ENCODE data around the gene PLK4.
"Not testable (repeated sequence)": the region's sequence is repeated elsewhere in the genome, so short reads cannot be mapped to it uniquely, and the experiment has no call there.

Gene PLK4

DNA sequence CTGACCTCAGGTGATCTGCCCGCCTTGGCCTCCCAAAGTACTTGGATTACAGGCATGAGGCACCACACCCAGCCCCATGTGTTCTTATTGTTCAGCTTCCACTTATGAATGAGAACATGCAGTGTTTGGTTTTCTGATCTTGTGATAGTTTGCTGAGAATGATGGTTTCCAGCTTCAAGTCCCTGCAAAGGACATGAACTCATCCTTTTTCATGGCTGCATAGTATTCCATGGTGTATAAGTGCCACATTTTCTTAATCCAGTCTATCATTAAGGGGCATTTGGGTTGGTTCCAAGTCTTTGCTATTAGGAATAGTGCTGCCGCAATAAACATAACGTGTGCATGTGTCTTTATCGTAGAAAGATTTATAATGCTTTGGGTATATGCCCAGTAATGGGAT is 19.0 kb downstream of the PLK4 start:
- not testable (repeated sequence) for H3K9me3 ChIP-seq (ENCODE audit: control insufficient read depth in 2 of 2, low read length in 2 of 2); H3K4me3 ChIP-seq (ENCODE audit: low read length in 2 of 2); H3K4me1 ChIP-seq (ENCODE audit: control insufficient read depth in 2 of 2, insufficient read depth in 2 of 2, low read length in 2 of 2); H3K36me3 ChIP-seq (ENCODE audit: control insufficient read depth in 2 of 2, insufficient read depth in 2 of 2, low read length in 2 of 2); H3K9ac ChIP-seq (ENCODE audit: low read depth in 1 of 2, low read length in 2 of 2); H3K27me3 ChIP-seq (ENCODE audit: control insufficient read depth in 2 of 2, insufficient read depth in 2 of 2, low read length in 2 of 2); H3K27ac ChIP-seq (ENCODE audit: low read depth in 2 of 2, low read length in 2 of 2)

DNA sequence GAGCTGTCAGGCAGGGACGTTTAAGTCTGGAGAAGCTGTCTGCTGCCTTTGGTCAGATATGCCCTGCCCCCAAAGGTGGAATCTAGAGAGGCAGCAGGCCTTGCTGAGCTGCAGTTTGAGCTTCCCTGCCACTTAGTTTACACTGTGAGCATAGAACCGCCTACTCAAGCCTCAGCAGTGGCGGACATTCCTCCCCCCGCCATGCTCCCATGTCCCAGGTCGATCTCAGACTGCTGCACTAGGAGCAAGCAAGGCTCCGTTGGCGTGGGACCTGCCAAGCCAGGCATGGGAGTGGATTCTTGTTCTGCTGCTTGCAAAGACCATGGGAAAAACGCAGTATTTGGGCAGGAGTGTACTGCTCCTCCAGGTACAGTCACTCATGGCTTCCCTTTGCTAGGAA is 24.3 kb downstream of the PLK4 start:
- Histone ChIP-seq H3K4me1 (ENCODE audit: control insufficient read depth in 2 of 2, insufficient read depth in 2 of 2, low read length in 2 of 2) (no peaks in the 10 kb centered on the region), H3K27me3 (ENCODE audit: control insufficient read depth in 2 of 2, insufficient read depth in 2 of 2, low read length in 2 of 2) (no peaks in the 10 kb centered on the region), H3K36me3 (ENCODE audit: control insufficient read depth in 2 of 2, insufficient read depth in 2 of 2, low read length in 2 of 2) (no peaks in the 10 kb centered on the region), H3K9me3 (ENCODE audit: control insufficient read depth in 2 of 2, low read length in 2 of 2) (no peaks in the 10 kb centered on the region), H3K9ac (ENCODE audit: low read depth in 1 of 2, low read length in 2 of 2) (no peak overlapping the region), H3K27ac (ENCODE audit: low read depth in 2 of 2, low read length in 2 of 2) (no peak overlapping the region), H3K4me3 (ENCODE audit: low read length in 2 of 2) (no peak overlapping the region)

DNA sequence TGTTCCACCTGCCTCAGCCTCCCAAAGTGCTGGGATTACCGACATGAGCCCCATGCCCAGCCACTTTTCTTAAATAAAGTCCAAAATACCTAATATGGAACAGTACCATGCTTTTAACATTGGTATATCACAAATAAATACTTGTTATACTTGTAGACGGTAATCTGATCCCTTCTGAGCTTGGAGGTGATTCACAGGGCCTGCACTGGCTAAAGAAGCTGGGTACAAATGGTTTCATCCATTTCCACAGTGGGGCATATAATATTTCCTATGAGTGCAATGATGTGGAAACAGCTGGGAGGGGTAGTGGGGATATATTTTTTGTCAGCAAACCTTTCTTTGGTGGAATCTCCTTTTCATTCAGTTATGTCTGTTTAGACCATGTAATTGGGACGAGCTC is 35.8 kb downstream of the PLK4 start:
- Histone ChIP-seq H3K36me3 (ENCODE audit: control insufficient read depth in 2 of 2, insufficient read depth in 2 of 2, low read length in 2 of 2) (peaks cover 22 to 27% of the 10 kb centered on the region in 2 donors), H3K4me3 (ENCODE audit: low read length in 2 of 2) (no peak overlapping the region), H3K9me3 (ENCODE audit: control insufficient read depth in 2 of 2, low read length in 2 of 2) (no peaks in the 10 kb centered on the region)

DNA sequence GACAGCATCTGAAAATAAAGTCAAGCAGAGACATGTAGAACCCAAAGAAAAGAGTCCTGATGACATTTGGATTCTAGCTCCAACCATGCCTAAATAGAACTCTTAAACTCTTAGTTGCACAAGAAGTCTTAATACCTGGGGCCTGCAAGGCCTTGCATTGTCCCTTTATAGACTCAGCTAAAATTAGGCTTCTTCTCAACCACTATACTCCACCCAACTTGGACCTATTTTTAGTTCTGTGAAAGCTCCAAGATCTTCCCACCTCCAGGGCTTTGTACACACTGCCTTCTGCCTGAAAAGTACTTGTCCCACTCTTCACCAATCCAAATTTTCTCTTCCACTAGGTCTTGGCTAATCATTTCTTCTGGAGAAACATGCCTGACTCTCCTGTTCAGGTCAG is 36.5 kb downstream of the PLK4 start:
- Histone ChIP-seq H3K4me1 (ENCODE audit: control insufficient read depth in 2 of 2, insufficient read depth in 2 of 2, low read length in 2 of 2) (no peaks in the 10 kb centered on the region), H3K9ac (ENCODE audit: low read depth in 1 of 2, low read length in 2 of 2) (no peak overlapping the region), H3K9me3 (ENCODE audit: control insufficient read depth in 2 of 2, low read length in 2 of 2) (no peaks in the 10 kb centered on the region), H3K36me3 (ENCODE audit: control insufficient read depth in 2 of 2, insufficient read depth in 2 of 2, low read length in 2 of 2) (peaks cover 25 to 29% of the 10 kb centered on the region in 2 donors), H3K27ac (ENCODE audit: low read depth in 2 of 2, low read length in 2 of 2) (no peak overlapping the region), H3K27me3 (ENCODE audit: control insufficient read depth in 2 of 2, insufficient read depth in 2 of 2, low read length in 2 of 2) (no peaks in the 10 kb centered on the region), H3K4me3 (ENCODE audit: low read length in 2 of 2) (no peak overlapping the region)

More for the DNA sequence above, 35.8 kb downstream of the PLK4 start:
- no peaks in the 10 kb centered on the region for H3K4me1 ChIP-seq (ENCODE audit: control insufficient read depth in 2 of 2, insufficient read depth in 2 of 2, low read length in 2 of 2)
- H3K27ac ChIP-seq (ENCODE audit: low read depth in 2 of 2, low read length in 2 of 2) = no peak overlapping the region
- H3K27me3 ChIP-seq (ENCODE audit: control insufficient read depth in 2 of 2, insufficient read depth in 2 of 2, low read length in 2 of 2) = no peaks in the 10 kb centered on the region
- H3K9ac ChIP-seq (ENCODE audit: low read depth in 1 of 2, low read length in 2 of 2) = no peak overlapping the region

DNA sequence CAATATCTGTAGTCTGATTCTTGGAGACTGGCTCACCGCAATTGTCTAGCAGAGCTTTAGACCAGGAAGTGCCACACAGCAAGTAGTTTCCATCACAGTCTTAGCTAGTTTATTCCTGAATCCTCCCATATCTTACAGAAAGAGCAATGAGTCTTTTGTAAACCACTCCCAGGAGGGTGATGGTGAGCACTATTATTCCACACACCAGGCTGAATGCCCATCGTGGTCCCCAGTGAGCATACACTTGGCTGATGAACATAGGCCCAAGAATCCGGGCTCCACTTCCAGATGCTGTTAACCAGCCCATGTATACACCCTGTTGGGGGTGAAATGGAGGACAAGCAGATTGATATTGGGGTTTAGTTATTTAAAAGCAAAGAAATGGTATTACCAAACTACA is 39.8 kb downstream of the PLK4 start:
- H3K4me3 ChIP-seq (ENCODE audit: low read length in 2 of 2) = no peak overlapping the region
- peaks cover 25 to 29% of the 10 kb centered on the region in 2 donors for H3K36me3 ChIP-seq (ENCODE audit: control insufficient read depth in 2 of 2, insufficient read depth in 2 of 2, low read length in 2 of 2)
- no peaks in the 10 kb centered on the region for H3K27me3 ChIP-seq (ENCODE audit: control insufficient read depth in 2 of 2, insufficient read depth in 2 of 2, low read length in 2 of 2)
- H3K27ac ChIP-seq (ENCODE audit: low read depth in 2 of 2, low read length in 2 of 2) = no peak overlapping the region
- H3K9ac ChIP-seq (ENCODE audit: low read depth in 1 of 2, low read length in 2 of 2) = no peak overlapping the region
- no peaks in the 10 kb centered on the region for H3K9me3 ChIP-seq (ENCODE audit: control insufficient read depth in 2 of 2, low read length in 2 of 2)
- no peaks in the 10 kb centered on the region for H3K4me1 ChIP-seq (ENCODE audit: control insufficient read depth in 2 of 2, insufficient read depth in 2 of 2, low read length in 2 of 2)

DNA sequence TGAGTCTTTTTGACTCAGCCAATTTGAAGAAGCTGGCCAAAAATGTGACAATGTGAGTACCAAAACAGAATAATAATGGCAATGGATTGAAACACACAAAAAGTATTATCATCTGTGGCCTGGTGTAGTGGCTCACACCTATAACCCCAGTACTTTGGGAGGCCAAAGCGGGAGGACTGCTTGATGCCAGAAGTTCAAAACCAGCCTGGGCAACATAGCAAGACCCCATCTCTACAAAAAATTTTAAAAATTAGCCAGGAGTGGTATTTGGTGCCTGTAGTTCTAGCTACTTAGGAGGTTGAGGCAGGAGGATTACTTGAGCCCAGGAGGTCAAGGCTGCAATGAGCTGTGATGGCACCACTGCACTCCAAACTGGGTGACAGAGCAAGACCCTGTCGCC is 41.5 kb downstream of the PLK4 start:
- Histone ChIP-seq H3K9me3 (ENCODE audit: control insufficient read depth in 2 of 2, low read length in 2 of 2) (no peaks in the 10 kb centered on the region), H3K36me3 (ENCODE audit: control insufficient read depth in 2 of 2, insufficient read depth in 2 of 2, low read length in 2 of 2) (peaks cover 27 to 35% of the 10 kb centered on the region in 2 donors), H3K27ac (ENCODE audit: low read depth in 2 of 2, low read length in 2 of 2) (no peak overlapping the region)

DNA sequence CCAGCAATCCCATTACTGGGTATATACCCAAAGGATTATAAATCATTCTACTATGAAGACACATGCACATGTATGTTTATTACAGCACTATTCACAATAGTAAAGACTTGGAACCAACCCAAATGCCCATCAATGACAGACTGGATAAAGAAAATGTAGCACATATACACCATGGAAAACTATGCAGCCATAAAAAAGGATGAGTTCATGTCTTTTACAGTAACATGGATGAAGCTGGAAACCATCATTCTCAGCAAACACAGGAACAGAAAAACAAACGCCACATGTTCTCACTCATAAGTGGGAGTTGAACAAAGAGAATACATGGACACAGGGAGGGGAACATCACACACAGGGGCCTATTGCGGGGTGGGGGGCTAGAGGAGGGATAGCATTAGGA is 45.0 kb downstream of the PLK4 start:
- not testable (repeated sequence) for H3K9ac ChIP-seq (ENCODE audit: low read depth in 1 of 2, low read length in 2 of 2); H3K4me3 ChIP-seq (ENCODE audit: low read length in 2 of 2); H3K27me3 ChIP-seq (ENCODE audit: control insufficient read depth in 2 of 2, insufficient read depth in 2 of 2, low read length in 2 of 2); H3K9me3 ChIP-seq (ENCODE audit: control insufficient read depth in 2 of 2, low read length in 2 of 2); H3K4me1 ChIP-seq (ENCODE audit: control insufficient read depth in 2 of 2, insufficient read depth in 2 of 2, low read length in 2 of 2); H3K27ac ChIP-seq (ENCODE audit: low read depth in 2 of 2, low read length in 2 of 2)
- peaks cover 17 to 18% of the 10 kb centered on the region in 2 donors for H3K36me3 ChIP-seq (ENCODE audit: control insufficient read depth in 2 of 2, insufficient read depth in 2 of 2, low read length in 2 of 2)

More for the DNA sequence above, 41.5 kb downstream of the PLK4 start:
- Histone ChIP-seq H3K4me1 (ENCODE audit: control insufficient read depth in 2 of 2, insufficient read depth in 2 of 2, low read length in 2 of 2) (no peaks in the 10 kb centered on the region), H3K27me3 (ENCODE audit: control insufficient read depth in 2 of 2, insufficient read depth in 2 of 2, low read length in 2 of 2) (no peaks in the 10 kb centered on the region), H3K4me3 (ENCODE audit: low read length in 2 of 2) (no peak overlapping the region), H3K9ac (ENCODE audit: low read depth in 1 of 2, low read length in 2 of 2) (no peak overlapping the region)

DNA sequence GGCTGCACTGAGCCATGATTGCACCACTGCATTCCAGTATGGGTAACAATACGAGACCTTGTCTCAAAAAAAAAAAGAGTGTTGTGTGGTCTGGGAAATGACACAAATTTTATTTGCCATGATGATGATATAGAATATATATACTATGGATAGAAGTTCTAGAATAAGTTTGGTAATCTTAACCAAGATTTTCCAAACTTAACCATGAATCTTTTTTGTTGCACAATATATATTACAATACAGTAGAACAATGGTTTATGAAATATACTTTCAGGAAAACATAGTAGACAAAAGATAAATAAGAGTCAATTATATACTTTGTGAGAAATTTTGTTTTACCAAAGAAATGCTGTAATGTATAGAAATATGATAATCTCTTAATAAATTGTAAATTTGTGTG is 49.5 kb downstream of the PLK4 start:
- no peaks in the 10 kb centered on the region for H3K9me3 ChIP-seq (ENCODE audit: control insufficient read depth in 2 of 2, low read length in 2 of 2)
- H3K4me3 ChIP-seq (ENCODE audit: low read length in 2 of 2) = no peak overlapping the region
- H3K27me3 ChIP-seq (ENCODE audit: control insufficient read depth in 2 of 2, insufficient read depth in 2 of 2, low read length in 2 of 2) = no peaks in the 10 kb centered on the region
- peaks cover 12 to 14% of the 10 kb centered on the region in 2 donors for H3K36me3 ChIP-seq (ENCODE audit: control insufficient read depth in 2 of 2, insufficient read depth in 2 of 2, low read length in 2 of 2)
- no peak overlapping the region for H3K9ac ChIP-seq (ENCODE audit: low read depth in 1 of 2, low read length in 2 of 2)
- H3K27ac ChIP-seq (ENCODE audit: low read depth in 2 of 2, low read length in 2 of 2) = no peak overlapping the region
- no peaks in the 10 kb centered on the region for H3K4me1 ChIP-seq (ENCODE audit: control insufficient read depth in 2 of 2, insufficient read depth in 2 of 2, low read length in 2 of 2)

DNA sequence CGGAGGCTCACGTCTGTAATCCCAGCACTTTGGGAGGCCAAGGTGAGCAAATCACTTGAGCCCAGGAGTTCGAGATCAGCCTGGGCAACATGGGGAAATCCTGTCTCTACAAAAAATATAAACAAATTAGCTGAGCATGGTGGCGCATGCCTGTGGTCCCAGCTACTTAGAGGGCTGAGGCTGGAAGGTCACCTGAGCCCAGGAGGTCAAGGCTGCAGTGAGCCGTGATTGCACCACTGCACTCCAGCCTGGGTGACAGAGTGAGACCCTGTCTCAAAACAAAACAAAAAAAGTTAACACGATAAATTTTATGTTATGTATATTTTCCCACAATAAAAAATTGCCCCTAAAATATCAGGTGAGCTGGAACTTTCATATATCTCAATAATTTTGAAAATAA is 51.1 kb downstream of the PLK4 start:
- not testable (repeated sequence) for H3K4me3 ChIP-seq (ENCODE audit: low read length in 2 of 2); H3K9me3 ChIP-seq (ENCODE audit: control insufficient read depth in 2 of 2, low read length in 2 of 2); H3K27me3 ChIP-seq (ENCODE audit: control insufficient read depth in 2 of 2, insufficient read depth in 2 of 2, low read length in 2 of 2); H3K4me1 ChIP-seq (ENCODE audit: control insufficient read depth in 2 of 2, insufficient read depth in 2 of 2, low read length in 2 of 2); H3K27ac ChIP-seq (ENCODE audit: low read depth in 2 of 2, low read length in 2 of 2); H3K9ac ChIP-seq (ENCODE audit: low read depth in 1 of 2, low read length in 2 of 2)
- peaks cover 6 to 11% of the 10 kb centered on the region in 2 donors for H3K36me3 ChIP-seq (ENCODE audit: control insufficient read depth in 2 of 2, insufficient read depth in 2 of 2, low read length in 2 of 2)

DNA sequence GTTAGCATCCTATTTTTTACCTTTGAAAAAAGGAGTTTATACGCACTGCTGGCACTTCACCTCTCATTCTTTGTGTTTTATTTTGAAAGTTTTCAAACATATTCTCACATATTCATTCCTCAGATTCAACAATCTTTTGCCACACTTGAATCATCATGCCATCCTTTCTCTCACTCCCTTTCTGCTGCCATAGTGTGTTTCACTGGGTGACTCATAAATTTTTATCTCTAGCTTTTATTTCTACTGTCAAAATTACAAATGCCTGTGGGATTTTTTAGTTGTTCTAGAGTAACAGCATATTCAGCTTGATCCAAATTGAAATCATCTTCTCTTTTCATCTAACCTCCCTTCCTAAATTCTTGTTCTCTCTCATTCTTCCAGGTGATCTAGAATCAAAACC is 56.3 kb downstream of the PLK4 start:
- Histone ChIP-seq H3K4me3 (ENCODE audit: low read length in 2 of 2) (no peak overlapping the region), H3K4me1 (ENCODE audit: control insufficient read depth in 2 of 2, insufficient read depth in 2 of 2, low read length in 2 of 2) (no peaks in the 10 kb centered on the region), H3K36me3 (ENCODE audit: control insufficient read depth in 2 of 2, insufficient read depth in 2 of 2, low read length in 2 of 2) (peaks cover 3 to 11% of the 10 kb centered on the region in 2 donors), H3K9ac (ENCODE audit: low read depth in 1 of 2, low read length in 2 of 2) (no peak overlapping the region), H3K9me3 (ENCODE audit: control insufficient read depth in 2 of 2, low read length in 2 of 2) (no peaks in the 10 kb centered on the region), H3K27me3 (ENCODE audit: control insufficient read depth in 2 of 2, insufficient read depth in 2 of 2, low read length in 2 of 2) (no peaks in the 10 kb centered on the region), H3K27ac (ENCODE audit: low read depth in 2 of 2, low read length in 2 of 2) (no peak overlapping the region)
